GM10248 (cell line): Measurements from ENCODE around the gene STRADB.

Experiments used
- CTCF ChIA-PET: fragments of 300-600 bp; sonication (Branson Sonifier 250); formaldehyde crosslinking; extraction: SDS; loops from one replicate; lab custom pipeline; 2021; ENCODE audit warnings: antibody characterized with exemption; lab: Yijun Ruan, JAX
- POLR2A ChIA-PET: fragments of 350-650 bp; sonication (Branson Sonifier 250); formaldehyde crosslinking; extraction: SDS; loops from one replicate; lab custom pipeline; 2020; ENCODE audit warnings: antibody characterized with exemption; lab: Yijun Ruan, JAX
- DNase-seq: peaks from one replicate; pipeline ENCODE4 v3.0.0; 2012; ENCODE audit errors: extremely low spot score
- TF ChIP-seq, protein P1 (sequence below): IDR thresholded peaks from 2 replicates; pipeline ENCODE4 v1.5.1; 2012; ENCODE audit warnings: mild to moderate bottlenecking, low read depth; ENCODE audit errors: extremely low read depth, missing control alignments, control extremely low read depth

STRADB gene

DNA sequence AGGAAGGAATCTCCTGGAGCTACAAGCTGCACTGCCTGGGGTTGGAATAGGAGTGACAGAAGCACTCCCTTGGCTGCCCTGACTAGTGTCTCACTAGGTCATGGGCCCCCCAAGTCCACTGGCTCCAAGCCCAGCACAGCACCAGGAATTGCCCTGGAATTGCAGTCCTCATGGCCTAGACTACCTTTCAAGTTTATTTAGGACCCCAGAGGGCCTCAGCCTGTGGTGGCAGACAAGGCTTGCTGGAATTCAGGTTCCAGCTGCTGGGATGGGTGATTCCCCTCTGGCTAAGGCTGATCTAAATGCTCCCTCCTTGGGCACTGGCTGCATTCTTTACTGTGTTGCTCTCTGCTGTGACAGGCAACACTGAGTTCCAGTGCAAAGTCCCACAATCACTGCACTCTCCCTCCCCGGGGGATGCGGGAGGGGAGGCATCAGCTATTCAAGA lies 14.0 kb downstream of the STRADB start:
- CTCF ChIA-PET, result interaction anchor here (1.3 kb wide), 1 partner anchor 14 kb away, joined by 4 read pairs; the partner anchor contains the start of genes STRADB and TRAK2
- POLR2A ChIA-PET, result no interaction called here
- TF ChIP-seq, protein P1, sequence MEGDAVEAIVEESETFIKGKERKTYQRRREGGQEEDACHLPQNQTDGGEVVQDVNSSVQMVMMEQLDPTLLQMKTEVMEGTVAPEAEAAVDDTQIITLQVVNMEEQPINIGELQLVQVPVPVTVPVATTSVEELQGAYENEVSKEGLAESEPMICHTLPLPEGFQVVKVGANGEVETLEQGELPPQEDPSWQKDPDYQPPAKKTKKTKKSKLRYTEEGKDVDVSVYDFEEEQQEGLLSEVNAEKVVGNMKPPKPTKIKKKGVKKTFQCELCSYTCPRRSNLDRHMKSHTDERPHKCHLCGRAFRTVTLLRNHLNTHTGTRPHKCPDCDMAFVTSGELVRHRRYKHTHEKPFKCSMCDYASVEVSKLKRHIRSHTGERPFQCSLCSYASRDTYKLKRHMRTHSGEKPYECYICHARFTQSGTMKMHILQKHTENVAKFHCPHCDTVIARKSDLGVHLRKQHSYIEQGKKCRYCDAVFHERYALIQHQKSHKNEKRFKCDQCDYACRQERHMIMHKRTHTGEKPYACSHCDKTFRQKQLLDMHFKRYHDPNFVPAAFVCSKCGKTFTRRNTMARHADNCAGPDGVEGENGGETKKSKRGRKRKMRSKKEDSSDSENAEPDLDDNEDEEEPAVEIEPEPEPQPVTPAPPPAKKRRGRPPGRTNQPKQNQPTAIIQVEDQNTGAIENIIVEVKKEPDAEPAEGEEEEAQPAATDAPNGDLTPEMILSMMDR, result no peak
- no peak for DNase-seq

DNA sequence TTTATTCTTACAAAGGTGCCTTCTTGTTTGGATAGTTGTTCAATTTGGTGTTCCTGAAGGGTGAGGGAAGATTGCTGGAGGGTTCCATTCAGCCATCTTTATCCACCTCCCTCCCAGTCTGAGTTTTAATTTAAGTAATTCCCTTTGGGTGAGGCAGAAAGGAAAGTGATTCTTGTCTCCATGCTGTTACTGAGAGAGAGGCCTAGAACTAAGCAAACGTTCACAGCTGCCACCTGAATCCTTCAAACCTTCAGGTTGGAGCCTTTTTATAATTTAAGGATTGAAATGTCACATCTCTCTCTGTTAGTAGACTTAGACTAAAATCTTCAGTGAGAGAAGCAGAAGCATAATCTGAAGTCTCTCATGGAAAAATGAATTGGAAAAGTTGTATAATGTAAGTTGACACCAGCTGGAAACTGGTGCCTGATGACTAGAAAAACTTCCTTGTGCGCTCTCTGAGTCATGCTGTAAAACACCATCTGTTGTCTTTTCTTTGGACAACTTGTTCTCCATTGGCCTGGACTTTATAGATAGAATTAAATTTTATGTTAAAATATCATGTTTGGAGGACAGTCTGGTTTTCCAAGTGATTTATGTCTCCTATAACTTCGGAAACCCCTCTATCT lies 14.6 kb downstream of the STRADB start:
- ChIA-PET CTCF (interaction anchor here (1.2 to 1.3 kb wide), 2 partner anchors 15 to 31 kb away, joined by 3 to 6 read pairs; partner anchors contain the start of genes STRADB and TRAK2), POLR2A (no interaction called here)
- no peak for DNase-seq
- TF ChIP-seq, protein P1, result no peak

DNA sequence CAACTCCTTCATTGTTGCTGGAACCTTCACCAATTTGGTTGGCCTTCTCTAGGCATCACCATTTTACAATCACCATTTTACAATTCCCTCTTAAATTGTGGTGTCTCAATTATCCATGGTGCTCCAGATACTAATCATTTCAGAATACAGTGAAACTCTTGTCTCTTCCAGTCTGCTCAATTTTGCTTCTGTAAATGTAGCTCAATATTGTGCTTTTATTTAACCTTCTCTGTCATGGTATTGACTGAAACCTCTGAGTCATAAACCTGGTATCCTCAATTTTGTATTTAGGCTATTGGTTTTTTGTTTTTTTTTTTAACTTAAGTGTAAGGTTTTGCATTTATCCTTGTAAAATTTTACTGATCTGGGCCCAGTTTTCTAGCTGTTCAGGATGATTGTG lies 16.1 kb downstream of the STRADB start:
- ChIA-PET CTCF (interaction anchor here (0.8 to 1.8 kb wide), 4 partner anchors 9 to 22 kb away, joined by 3 to 6 read pairs (median 4); partner anchors contain the start of genes STRADB and TRAK2), POLR2A (no interaction called here)
- no peak for DNase-seq
- TF ChIP-seq, protein P1, result no peak

DNA sequence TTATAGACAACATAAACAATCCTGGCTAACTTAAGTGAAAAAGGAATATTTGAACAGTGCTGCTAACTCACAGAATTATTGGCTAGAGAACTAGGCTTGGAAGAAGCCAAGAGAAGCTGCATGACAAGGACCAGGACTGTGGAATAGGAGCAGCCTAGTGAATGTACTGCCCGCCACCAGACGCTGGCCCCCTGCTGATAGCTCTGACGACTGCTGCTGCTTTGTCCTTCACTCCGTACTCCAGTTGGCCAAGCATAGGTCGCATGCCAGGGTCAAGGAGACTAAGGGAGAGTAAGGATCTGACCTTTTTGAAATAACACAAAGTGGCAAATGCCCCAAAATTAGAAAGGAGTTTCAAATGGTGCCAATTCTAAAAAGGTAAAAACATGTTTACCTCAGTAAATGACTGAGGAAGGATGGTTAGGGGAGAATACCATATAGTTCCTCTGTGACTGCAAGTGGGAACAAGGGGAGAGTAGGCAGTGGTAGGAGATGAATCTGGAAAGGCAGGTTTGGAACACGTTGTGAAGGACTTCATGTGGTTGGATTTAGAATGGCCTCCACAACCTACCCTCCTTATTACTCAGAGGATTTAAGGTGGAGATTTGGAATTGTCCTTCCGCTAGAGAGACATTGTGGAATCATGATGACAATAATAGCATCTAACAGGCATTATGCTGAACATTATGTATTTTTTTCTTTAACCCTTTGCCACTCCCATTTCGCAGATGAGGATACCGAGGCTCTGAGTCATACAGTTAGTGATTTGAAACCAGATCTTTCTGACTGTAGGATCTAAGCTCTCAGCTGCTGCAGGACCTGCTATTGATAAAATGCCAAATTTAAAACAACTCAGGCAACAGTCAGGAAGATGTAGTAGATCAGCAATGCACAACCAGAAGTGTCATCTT lies 19.5 kb downstream of the STRADB start:
- DNase-seq, result no peak
- ChIA-PET POLR2A (no interaction called here), CTCF (no interaction called here)
- TF ChIP-seq, protein P1, result no peak

DNA sequence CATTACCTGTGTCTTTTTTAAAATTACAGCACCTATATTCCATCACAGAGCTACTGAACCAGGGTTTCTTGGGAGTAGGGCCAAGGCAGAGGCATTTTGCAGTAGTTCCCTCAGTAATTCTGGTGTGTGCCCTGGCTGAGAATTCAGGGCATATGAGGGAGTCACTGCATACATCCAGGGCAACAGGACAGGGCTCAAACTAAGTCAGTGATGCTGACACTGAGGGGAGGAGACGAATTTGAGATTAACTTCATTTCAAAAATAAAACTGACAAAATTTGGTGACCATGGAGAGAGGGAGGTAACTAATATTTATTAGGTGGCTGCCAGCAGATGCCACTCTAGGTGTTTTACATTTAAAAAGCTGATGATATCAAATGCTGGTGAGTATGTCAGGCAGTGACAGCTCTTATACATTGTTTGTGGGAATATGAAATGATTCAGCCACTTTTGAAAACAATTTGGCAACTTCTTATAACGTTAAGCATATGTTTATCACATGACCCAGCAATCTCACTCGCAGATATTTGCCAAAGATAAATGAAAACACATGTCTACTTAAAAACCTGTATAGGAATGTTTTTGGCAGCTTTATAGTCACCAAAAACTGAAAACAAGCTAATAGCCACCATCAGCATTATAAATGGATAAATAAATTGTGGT lies 20.3 kb downstream of the STRADB start:
- ChIA-PET POLR2A (no interaction called here), CTCF (no interaction called here)
- no peak for DNase-seq
- TF ChIP-seq, protein P1, result no peak

DNA sequence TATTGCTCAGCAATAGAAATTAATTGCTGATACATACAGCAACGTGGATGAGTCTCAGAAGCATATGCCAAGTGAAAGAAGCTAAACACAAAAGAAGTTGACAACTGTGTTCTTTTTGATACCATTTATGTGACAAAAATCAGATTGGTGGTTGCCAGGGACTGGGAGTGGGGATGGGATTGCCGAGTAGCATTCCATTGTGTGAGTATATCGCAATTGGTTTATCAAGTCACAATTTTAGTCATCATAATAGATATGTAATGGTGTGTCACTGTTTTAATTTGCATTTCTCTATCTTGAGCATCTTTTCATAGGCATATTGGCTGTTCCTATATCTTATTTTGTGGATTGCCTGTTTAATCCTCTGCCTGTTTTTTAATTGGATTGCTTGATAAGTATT lies 20.9 kb downstream of the STRADB start:
- DNase-seq, result no peak
- POLR2A ChIA-PET, result no interaction called here
- TF ChIP-seq, protein P1, result no peak
- CTCF ChIA-PET, result no interaction called here
